WTC11 (cell line): ENCODE results near the gene SLC13A2. TPM values are rescaled to one million over a fixed set of nuclear protein-coding genes. Genes with fewer than 3 reads are reported as not detected.

Source experiments
- ATAC-seq: fragments of 200-7000 bp; cut with Tn5 transposase; 2 replicates; pipeline ENCODE4 v1.10.0; 2021; ENCODE audit warnings: mild to moderate bottlenecking, moderate library complexity
- CTCF ChIA-PET: fragments of 300-600 bp; sonication (Branson Sonifier 250); formaldehyde crosslinking; loops from one replicate; lab custom pipeline; 2021; ENCODE audit warnings: antibody characterized with exemption; lab: Charles Lee
- POLR2A ChIA-PET: fragments of 350-600 bp; sonication (Branson Sonifier 250); formaldehyde crosslinking; loops from one replicate; lab custom pipeline; 2021; ENCODE audit warnings: antibody characterized with exemption; lab: Charles Lee
- DNase-seq: peaks from one replicate; pipeline ENCODE4 v3.0.0; 2021; ENCODE audit warnings: low spot score
- H3K27ac Mint-ChIP-seq: 2 replicates; pipeline ENCODE4 v1.8.0; 2021; ENCODE audit warnings: mixed read lengths
- H3K27me3 Mint-ChIP-seq: 2 replicates; pipeline ENCODE4 v1.8.0; 2021; ENCODE audit warnings: low read depth, mild to moderate bottlenecking, moderate library complexity, mixed read lengths
- H3K36me3 Mint-ChIP-seq: 2 replicates; pipeline ENCODE4 v1.8.0; 2021; ENCODE audit warnings: mixed read lengths
- H3K4me1 Mint-ChIP-seq: 2 replicates; pipeline ENCODE4 v1.8.0; 2022; ENCODE audit warnings: mixed read lengths
- H3K4me3 Mint-ChIP-seq: 2 replicates; pipeline ENCODE4 v1.8.0; 2021; ENCODE audit warnings: mild to moderate bottlenecking, moderate library complexity, mixed read lengths
- H3K9me3 Mint-ChIP-seq: 2 replicates; pipeline ENCODE4 v1.8.0; 2021; ENCODE audit warnings: mixed read lengths
- ATF1 ChIP-seq: sonication (generic); formaldehyde crosslinking; IDR thresholded peaks from 2 replicates; pipeline ENCODE4 v1.8.1; 2023; ENCODE audit warnings: mild to moderate bottlenecking, moderate library complexity, missing genetic modification reagents
- CBFB ChIP-seq: sonication (generic); formaldehyde crosslinking; IDR thresholded peaks from 2 replicates; pipeline ENCODE4 v1.8.1; 2022; ENCODE audit warnings: mild to moderate bottlenecking, low read depth, missing genetic modification reagents
- GRHL2 ChIP-seq: fragments of 250-450 bp; sonication (Bioruptor Pico); IDR thresholded peaks from 2 replicates; pipeline ENCODE4 v1.8.0; 2022; ENCODE audit warnings: mild to moderate bottlenecking, moderate library complexity; ENCODE audit not compliant: insufficient replicate concordance, severe bottlenecking
- GTF2I ChIP-seq: fragments of 250-450 bp; sonication (Bioruptor Pico); conservative IDR thresholded peaks from 2 replicates; pipeline ENCODE4 v1.4.0; 2021; ENCODE audit warnings: mild to moderate bottlenecking
- JUN ChIP-seq: sonication (generic); formaldehyde crosslinking; IDR thresholded peaks from 2 replicates; pipeline ENCODE4 v1.8.0; 2023; ENCODE audit warnings: mild to moderate bottlenecking, missing genetic modification reagents
- NFATC4 ChIP-seq: fragments of 250-450 bp; sonication (Bioruptor Pico); IDR thresholded peaks from 2 replicates; pipeline ENCODE4 v1.9.0; 2021; ENCODE audit warnings: mild to moderate bottlenecking
- NR3C1 ChIP-seq: sonication (generic); formaldehyde crosslinking; conservative IDR thresholded peaks from 2 replicates; pipeline ENCODE4 v1.8.1; 2023; ENCODE audit warnings: low read depth, mild to moderate bottlenecking, missing genetic modification reagents
- PRRX2 ChIP-seq: fragments of 250-450 bp; sonication (Bioruptor Pico); IDR thresholded peaks from 2 replicates; pipeline ENCODE4 v1.8.0; 2021; ENCODE audit warnings: mild to moderate bottlenecking
- RORB ChIP-seq: fragments of 250-450 bp; sonication (Bioruptor Pico); IDR thresholded peaks from 2 replicates; pipeline ENCODE4 v1.9.0; 2021; ENCODE audit warnings: mild to moderate bottlenecking
- SOX15 ChIP-seq: fragments of 250-450 bp; sonication (Bioruptor Pico); IDR thresholded peaks from 2 replicates; pipeline ENCODE4 v1.9.0; 2021; ENCODE audit warnings: mild to moderate bottlenecking
- ZNF671 ChIP-seq: fragments of 250-450 bp; sonication (Bioruptor Pico); IDR thresholded peaks from 2 replicates; pipeline ENCODE4 v1.8.0; 2021; ENCODE audit warnings: mild to moderate bottlenecking
- total RNA-seq: library from RNA; stranded (reverse); gene quantifications from 3 replicates; pipeline ENCODE4 v1.2.3, GENCODE V29; 2021
- TF ChIP-seq, protein P1 (sequence below): fragments of 200-600 bp; IDR thresholded peaks from 2 replicates; pipeline ENCODE4 v1.8.0; 2022; ENCODE audit warnings: antibody characterized with exemption
- TF ChIP-seq, protein P2 (sequence below): sonication (generic); formaldehyde crosslinking; IDR thresholded peaks from 2 replicates; pipeline ENCODE4 v1.8.1; 2023; ENCODE audit warnings: mild to moderate bottlenecking, missing genetic modification reagents
- TF ChIP-seq, protein P3 (sequence below): sonication (generic); formaldehyde crosslinking; IDR thresholded peaks from 2 replicates; pipeline ENCODE4 v1.8.0; 2022; ENCODE audit warnings: mild to moderate bottlenecking, missing genetic modification reagents
- TF ChIP-seq, protein P4 (sequence below): sonication (generic); formaldehyde crosslinking; conservative IDR thresholded peaks from 2 replicates; pipeline ENCODE4 v1.8.1; 2022; ENCODE audit warnings: mild to moderate bottlenecking, missing genetic modification reagents
- TF ChIP-seq, protein P5 (sequence below): sonication (generic); formaldehyde crosslinking; IDR thresholded peaks from 2 replicates; pipeline ENCODE4 v1.8.0; 2023; ENCODE audit warnings: missing genetic modification reagents
- TF ChIP-seq, protein P6 (sequence below): sonication (generic); formaldehyde crosslinking; IDR thresholded peaks from 2 replicates; pipeline ENCODE4 v1.8.0; 2022; ENCODE audit warnings: mild to moderate bottlenecking, missing genetic modification reagents

Gene SLC13A2
- total RNA-seq, 1 experiment from 2014 or later, result not detected

DNA sequence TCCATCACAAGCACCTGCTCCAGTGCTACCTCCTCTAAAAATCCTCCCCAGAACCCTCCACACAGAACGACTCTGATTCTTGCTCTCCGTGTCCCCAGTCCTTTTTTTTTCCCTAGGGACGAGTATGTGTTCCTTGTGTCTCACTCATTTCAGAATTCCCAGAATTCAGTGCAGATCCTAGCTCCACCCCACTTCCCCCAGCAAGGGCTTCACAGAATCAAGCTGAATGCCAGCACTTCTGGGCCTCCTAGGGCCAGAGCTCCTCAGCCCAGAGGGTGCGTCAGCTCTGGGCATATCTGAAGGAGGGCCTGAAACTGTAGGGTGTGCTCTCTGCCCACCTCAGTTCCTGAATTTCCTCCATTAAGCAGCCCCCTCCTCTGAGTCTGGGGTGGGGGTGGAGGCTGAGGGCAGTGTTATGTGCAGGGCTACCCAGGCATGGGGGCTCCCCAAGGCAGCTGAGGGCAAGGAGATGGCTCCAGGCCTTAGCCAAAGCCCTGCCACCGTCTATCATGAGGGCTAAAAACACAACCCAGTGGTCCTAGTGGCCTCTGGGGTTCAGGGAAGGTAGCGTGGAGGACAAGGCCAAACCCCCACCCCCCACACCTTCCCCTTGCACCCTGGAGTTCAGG, 72.5 kb downstream of the SLC13A2 start:
- ChIA-PET CTCF (interaction anchor here (0.6 to 5.2 kb wide), 8 partner anchors 10 to 130 kb away, joined by 3 to 26 read pairs (median 6); partner anchors contain the start of genes ALDOC and PIGS), POLR2A (interaction anchor here (1.2 kb wide), 1 partner anchor 10 kb away, joined by 3 read pairs; no protein-coding TSS in a partner anchor)
- H3K4me1 Mint-ChIP-seq, result peaks cover 25% of the 10 kb centered on the region
- no peaks in the 10 kb centered on the region for H3K9me3 Mint-ChIP-seq
- H3K27ac Mint-ChIP-seq, result no peak overlapping the region
- ATAC-seq, result no peak; the same call in 1 of the 2 replicates
- no peaks in the 10 kb centered on the region for H3K27me3 Mint-ChIP-seq
- TF ChIP-seq SOX15 (CRISPR knock-in tag) (no peak), NFATC4 (CRISPR knock-in tag) (no peak), CBFB (no peak)
- TF ChIP-seq, protein P1, sequence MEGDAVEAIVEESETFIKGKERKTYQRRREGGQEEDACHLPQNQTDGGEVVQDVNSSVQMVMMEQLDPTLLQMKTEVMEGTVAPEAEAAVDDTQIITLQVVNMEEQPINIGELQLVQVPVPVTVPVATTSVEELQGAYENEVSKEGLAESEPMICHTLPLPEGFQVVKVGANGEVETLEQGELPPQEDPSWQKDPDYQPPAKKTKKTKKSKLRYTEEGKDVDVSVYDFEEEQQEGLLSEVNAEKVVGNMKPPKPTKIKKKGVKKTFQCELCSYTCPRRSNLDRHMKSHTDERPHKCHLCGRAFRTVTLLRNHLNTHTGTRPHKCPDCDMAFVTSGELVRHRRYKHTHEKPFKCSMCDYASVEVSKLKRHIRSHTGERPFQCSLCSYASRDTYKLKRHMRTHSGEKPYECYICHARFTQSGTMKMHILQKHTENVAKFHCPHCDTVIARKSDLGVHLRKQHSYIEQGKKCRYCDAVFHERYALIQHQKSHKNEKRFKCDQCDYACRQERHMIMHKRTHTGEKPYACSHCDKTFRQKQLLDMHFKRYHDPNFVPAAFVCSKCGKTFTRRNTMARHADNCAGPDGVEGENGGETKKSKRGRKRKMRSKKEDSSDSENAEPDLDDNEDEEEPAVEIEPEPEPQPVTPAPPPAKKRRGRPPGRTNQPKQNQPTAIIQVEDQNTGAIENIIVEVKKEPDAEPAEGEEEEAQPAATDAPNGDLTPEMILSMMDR, result no peak
- TF ChIP-seq, protein P2, sequence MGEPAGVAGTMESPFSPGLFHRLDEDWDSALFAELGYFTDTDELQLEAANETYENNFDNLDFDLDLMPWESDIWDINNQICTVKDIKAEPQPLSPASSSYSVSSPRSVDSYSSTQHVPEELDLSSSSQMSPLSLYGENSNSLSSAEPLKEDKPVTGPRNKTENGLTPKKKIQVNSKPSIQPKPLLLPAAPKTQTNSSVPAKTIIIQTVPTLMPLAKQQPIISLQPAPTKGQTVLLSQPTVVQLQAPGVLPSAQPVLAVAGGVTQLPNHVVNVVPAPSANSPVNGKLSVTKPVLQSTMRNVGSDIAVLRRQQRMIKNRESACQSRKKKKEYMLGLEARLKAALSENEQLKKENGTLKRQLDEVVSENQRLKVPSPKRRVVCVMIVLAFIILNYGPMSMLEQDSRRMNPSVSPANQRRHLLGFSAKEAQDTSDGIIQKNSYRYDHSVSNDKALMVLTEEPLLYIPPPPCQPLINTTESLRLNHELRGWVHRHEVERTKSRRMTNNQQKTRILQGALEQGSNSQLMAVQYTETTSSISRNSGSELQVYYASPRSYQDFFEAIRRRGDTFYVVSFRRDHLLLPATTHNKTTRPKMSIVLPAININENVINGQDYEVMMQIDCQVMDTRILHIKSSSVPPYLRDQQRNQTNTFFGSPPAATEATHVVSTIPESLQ, result no peak
- no peak for DNase-seq
- H3K4me3 Mint-ChIP-seq, result no peak overlapping the region
- no peaks in the 10 kb centered on the region for H3K36me3 Mint-ChIP-seq

DNA sequence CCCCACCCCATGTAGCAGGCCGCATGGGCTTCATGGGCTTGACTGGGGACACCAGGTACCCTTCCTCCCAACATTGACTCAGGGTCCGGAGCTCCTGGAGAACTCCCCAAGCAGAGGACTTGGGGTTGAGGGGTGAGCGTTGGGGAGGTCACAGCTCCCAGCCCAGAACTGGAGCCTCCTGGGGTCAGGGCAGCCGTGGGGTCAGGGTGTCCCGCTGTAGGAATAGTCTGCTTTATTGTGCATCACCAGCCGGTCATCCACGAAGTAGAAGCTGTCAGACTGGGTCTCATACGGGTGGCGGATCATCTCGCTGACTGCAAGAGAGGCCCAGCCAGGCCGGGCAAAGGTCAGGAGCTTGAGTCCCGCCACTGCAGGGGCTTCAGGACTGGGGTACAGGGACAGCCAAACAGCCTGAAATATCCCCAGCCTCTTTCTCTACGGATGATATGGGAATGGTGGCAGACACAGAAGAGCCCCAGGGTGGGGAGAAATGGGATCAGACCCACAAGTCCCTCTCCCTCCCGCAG, 73.7 kb downstream of the SLC13A2 start:
- H3K27me3 Mint-ChIP-seq, result no peaks in the 10 kb centered on the region
- ATAC-seq, result no peak
- DNase-seq, result no peak
- no peak overlapping the region for H3K27ac Mint-ChIP-seq
- POLR2A ChIA-PET, result no interaction called here
- TF ChIP-seq ZNF671, result no peak
- TF ChIP-seq, protein P3, sequence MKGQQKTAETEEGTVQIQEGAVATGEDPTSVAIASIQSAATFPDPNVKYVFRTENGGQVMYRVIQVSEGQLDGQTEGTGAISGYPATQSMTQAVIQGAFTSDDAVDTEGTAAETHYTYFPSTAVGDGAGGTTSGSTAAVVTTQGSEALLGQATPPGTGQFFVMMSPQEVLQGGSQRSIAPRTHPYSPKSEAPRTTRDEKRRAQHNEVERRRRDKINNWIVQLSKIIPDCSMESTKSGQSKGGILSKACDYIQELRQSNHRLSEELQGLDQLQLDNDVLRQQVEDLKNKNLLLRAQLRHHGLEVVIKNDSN (CRISPR knock-in tag), result no peak
- no peak for TF ChIP-seq PRRX2 (CRISPR knock-in tag)
- TF ChIP-seq, protein P4, sequence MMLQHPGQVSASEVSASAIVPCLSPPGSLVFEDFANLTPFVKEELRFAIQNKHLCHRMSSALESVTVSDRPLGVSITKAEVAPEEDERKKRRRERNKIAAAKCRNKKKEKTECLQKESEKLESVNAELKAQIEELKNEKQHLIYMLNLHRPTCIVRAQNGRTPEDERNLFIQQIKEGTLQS, result no peak
- no peak for TF ChIP-seq ATF1
- TF ChIP-seq GTF2I (CRISPR knock-in tag), result no peak
- TF ChIP-seq CBFB, result no peak
- TF ChIP-seq, protein P5, sequence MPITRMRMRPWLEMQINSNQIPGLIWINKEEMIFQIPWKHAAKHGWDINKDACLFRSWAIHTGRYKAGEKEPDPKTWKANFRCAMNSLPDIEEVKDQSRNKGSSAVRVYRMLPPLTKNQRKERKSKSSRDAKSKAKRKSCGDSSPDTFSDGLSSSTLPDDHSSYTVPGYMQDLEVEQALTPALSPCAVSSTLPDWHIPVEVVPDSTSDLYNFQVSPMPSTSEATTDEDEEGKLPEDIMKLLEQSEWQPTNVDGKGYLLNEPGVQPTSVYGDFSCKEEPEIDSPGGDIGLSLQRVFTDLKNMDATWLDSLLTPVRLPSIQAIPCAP (CRISPR knock-in tag), result no peak
- TF ChIP-seq, protein P6, sequence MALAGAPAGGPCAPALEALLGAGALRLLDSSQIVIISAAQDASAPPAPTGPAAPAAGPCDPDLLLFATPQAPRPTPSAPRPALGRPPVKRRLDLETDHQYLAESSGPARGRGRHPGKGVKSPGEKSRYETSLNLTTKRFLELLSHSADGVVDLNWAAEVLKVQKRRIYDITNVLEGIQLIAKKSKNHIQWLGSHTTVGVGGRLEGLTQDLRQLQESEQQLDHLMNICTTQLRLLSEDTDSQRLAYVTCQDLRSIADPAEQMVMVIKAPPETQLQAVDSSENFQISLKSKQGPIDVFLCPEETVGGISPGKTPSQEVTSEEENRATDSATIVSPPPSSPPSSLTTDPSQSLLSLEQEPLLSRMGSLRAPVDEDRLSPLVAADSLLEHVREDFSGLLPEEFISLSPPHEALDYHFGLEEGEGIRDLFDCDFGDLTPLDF (CRISPR knock-in tag), result no peak
- TF ChIP-seq JUN (CRISPR knock-in tag), result no peak
- no peak for TF ChIP-seq SOX15 (CRISPR knock-in tag)
- TF ChIP-seq NR3C1 (CRISPR knock-in tag), result no peak
- no peak for TF ChIP-seq RORB (CRISPR knock-in tag)
- no peak for TF ChIP-seq GRHL2 (CRISPR knock-in tag)
- TF ChIP-seq, all 79 proteins: peak for 0
- Mint-ChIP-seq H3K4me3 (no peak overlapping the region), H3K4me1 (peaks cover 32% of the 10 kb centered on the region), H3K9me3 (no peaks in the 10 kb centered on the region), H3K36me3 (no peaks in the 10 kb centered on the region)
- CTCF ChIA-PET, result interaction anchor here (0.7 to 5.2 kb wide), 11 partner anchors 13 to 131 kb away, joined by 3 to 26 read pairs (median 4); partner anchors contain the start of genes ALDOC, BLTP2 and PIGS

Other genes with a start within 250 kb of the SLC13A2 start
- 68.0 to 86.5 TPM (median 83.1 TPM) in 3 replicates for gene TMEM97, start 154.4 kb upstream of the SLC13A2 start, total RNA-seq
- 17.6 to 19.3 TPM (median 18.3 TPM) in 3 replicates for gene IFT20, start 138.2 kb upstream of the SLC13A2 start, total RNA-seq
- gene TNFAIP1, start 137.9 kb upstream of the SLC13A2 start, total RNA-seq, result 16.9 to 21.3 TPM (median 17.1 TPM) in 3 replicates
- gene POLDIP2, start 116.1 kb upstream of the SLC13A2 start, total RNA-seq, result 79.2 to 85.4 TPM (median 79.7 TPM) in 3 replicates
- not detected in 3 replicates for gene SEBOX, start 108.4 kb upstream of the SLC13A2 start, total RNA-seq
- 0.82 to 1.6 TPM (median 1.3 TPM) in 3 replicates for gene VTN, start 103.3 kb upstream of the SLC13A2 start, total RNA-seq
- gene SARM1, start 102.0 kb upstream of the SLC13A2 start, total RNA-seq, result 3.8 to 4.7 TPM (median 4.7 TPM) in 3 replicates
- 5.7 to 6.7 TPM (median 6.6 TPM) in 3 replicates for gene SLC46A1, start 67.4 kb upstream of the SLC13A2 start, total RNA-seq
- gene FOXN1, start 32.7 kb downstream of the SLC13A2 start, total RNA-seq, result not detected in 3 replicates
- 53.3 to 59.6 TPM (median 54.6 TPM) in 3 replicates for gene UNC119, start 79.0 kb downstream of the SLC13A2 start, total RNA-seq
- 50.6 to 55.0 TPM (median 54.6 TPM) in 3 replicates for gene PIGS, start 97.9 kb downstream of the SLC13A2 start, total RNA-seq
- 73.5 to 95.7 TPM (median 94.2 TPM) in 3 replicates for gene ALDOC, start 103.3 kb downstream of the SLC13A2 start, total RNA-seq
- 120 to 146 TPM (median 125 TPM) in 3 replicates for gene SPAG5, start 125.4 kb downstream of the SLC13A2 start, total RNA-seq
- gene RSKR, start 140.5 kb downstream of the SLC13A2 start, total RNA-seq, result 23.7 to 28.0 TPM (median 25.6 TPM) in 3 replicates
- 111 to 139 TPM (median 116 TPM) in 3 replicates for gene BLTP2, start 171.5 kb downstream of the SLC13A2 start, total RNA-seq
- 44.4 to 49.4 TPM (median 45.9 TPM) in 3 replicates for gene SDF2, start 188.3 kb downstream of the SLC13A2 start, total RNA-seq
- 49.1 to 61.3 TPM (median 54.5 TPM) in 3 replicates for gene SUPT6H, start 188.6 kb downstream of the SLC13A2 start, total RNA-seq
- gene PROCA1, start 238.2 kb downstream of the SLC13A2 start, total RNA-seq, result 28.4 to 33.9 TPM (median 31.7 TPM) in 3 replicates
- gene RAB34, start 244.2 kb downstream of the SLC13A2 start, total RNA-seq, result 153 to 181 TPM (median 162 TPM) in 3 replicates
- gene RPL23A, start 246.3 kb downstream of the SLC13A2 start, total RNA-seq, result 1,832 to 2,055 TPM (median 2,048 TPM) in 3 replicates